ENCODE data around the gene LCE2D. TPM values are rescaled to one million over a fixed set of nuclear protein-coding genes. Genes with fewer than 3 reads are reported as not detected.

Gene LCE2D, protein sequence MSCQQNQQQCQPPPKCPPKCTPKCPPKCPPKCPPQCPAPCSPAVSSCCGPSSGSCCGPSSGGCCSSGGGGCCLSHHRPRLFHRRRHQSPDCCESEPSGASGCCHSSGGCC
- total RNA-seq (2022; extraction: Qiagen RNA extraction; ENCODE audit: low read depth): not detected in 5 replicates

GRCh38 chr1:152663098-152663497 lies at the start of gene LCE2D:
Gene LCE2D, plus strand, starts transcription at chr1:152663380. Its CDS starts 726 bp downstream, at chr1:152664106.

GRCh38 chr1:152613511-152613910 lies 49.7 kb upstream of the LCE2D start, which contains the start of gene LCE3B:
Gene LCE3B, plus strand, starts transcription at chr1:152613811. Its CDS starts 0 bp downstream, at chr1:152613811.

DNA sequence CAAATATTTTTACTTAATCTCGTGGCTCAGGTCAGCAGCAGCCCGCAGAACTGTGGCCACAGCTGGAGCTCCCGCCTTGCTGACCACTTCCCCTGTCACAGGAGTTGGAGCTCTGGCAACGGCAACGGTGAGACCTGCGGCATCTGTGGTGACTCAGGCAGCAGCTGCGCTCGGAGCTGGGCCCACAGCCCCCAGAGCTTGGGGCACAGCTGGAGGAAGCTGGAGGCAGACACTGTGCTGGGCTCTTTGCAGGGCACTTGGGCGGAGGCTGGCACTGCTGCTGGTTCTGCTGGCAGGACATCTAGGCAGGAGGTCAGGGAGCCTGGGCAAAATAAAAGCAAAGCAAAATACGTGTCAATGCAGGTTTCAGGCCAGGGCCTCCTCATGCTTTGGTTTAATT lies 40.4 kb upstream of the LCE2D start, which contains the start of gene LCE3A:
LCE3A (minus strand) TSS at position 301 of the 400 bp plus-strand sequence; CDS start at position 301, 0 bp downstream.

DNA sequence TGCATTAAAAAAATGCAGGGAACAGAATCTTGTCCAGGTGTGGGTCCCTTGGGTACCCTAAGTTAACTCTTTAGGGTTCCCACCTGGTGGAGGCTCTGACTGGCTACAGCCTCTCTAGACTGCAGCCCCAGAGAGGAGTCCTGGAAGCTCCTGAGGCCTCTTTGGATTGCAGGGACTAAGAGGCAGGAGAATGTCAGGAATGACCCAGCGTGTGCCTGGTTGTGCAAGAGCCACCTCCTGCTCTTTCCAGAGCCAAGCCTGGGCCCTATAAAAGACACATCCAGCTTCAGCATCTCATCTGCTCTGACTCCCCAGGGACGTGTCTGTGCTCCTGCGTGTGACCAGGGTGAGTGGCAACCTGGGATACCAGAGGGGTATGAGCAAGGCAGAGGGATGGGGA lies 11.8 kb downstream of the LCE2D start, which contains the start of gene LCE2C:
LCE2C (plus strand) TSS at position 297 of the 400 bp plus-strand sequence. CDS start 737 bp downstream, outside the sequence.

DNA sequence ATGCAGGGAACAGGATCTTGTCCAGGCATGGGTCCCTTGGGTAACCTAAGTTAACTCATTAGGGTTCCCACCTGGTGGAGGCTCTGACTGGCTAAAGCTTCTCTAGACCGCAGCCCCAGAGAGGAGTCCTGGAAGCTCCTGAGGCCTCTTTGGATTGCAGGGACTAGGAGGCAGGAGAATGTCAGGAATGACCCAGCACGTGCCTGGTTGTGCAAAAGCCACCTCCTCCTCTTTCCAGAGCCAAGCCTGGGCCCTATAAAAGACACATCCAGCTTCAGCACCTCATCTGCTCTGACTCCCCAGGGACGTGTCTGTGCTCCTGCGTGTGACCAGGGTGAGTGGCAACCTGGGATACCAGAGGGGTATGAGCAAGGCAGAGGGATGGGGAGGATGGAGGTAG lies 22.6 kb downstream of the LCE2D start, which contains the start of gene LCE2B:
LCE2B (plus strand) TSS at position 301 of the 400 bp plus-strand sequence. CDS start 721 bp downstream, outside the sequence.

DNA sequence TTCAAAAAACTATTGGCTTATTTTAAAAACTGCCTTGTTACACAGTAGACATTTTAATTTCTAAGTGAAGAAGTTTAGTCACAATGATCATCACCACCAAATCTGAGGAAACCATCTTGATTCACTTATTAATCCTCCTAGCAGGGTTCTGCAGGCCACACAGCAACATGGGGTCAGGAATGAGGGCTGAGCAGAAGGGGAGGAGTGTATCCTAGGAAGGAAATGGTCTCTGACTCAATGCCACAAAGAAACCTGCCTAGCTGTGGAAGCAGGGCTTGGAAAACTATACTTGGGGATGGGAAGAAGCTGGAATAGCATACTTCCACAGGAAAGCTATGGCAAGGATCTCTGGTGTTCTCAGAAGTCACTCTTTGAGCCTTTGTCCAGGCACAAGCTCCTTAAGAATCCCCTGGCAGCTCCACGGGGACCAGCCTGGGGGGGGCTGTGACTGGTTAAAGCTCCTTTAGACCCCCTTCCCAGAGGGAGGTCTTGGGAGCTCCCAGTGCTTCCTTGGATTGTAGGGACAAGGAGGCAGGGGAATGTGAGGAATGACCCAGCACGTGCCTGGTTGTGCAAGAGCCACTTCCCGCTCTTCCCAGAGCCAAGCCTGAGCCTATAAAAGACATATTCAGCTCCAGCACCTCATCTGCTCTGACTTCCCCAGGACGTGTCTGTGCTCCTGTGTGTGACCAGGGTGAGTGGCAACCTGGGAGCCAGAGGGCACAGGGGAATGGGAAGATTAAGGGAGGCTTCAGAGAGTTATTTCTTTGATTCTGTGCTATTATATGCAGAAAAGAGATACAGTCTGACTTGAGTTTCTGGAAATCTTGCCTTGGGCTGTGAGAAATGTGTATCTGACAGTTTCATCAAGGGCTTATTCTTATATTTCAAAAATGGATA lies 34.8 kb downstream of the LCE2D start, which contains the start of gene LCE2A:
LCE2A (plus strand) TSS at position 645 of the 900 bp plus-strand sequence. CDS start 557 bp downstream, outside the sequence.

DNA sequence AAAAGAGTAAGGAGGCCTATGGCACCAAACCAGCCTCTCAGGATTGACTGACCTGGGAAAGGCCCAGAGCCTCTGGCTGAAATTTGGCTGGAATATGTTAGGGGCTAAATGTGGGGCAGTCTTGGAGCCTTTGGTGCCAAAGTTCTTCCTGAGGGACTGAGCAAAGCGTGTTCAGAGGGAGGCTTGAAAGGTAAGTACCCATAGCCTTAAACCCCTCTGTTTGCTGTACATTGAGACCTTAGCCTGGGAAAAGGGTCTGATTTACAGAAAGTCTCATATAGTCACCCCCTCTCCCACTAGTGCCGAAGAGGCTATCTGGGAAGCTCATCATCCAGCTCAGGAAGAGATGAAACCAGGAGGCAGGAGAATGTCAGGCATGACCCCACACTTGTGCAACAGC lies 44.7 kb downstream of the LCE2D start, which contains the start of gene LCE4A:
LCE4A (plus strand) TSS at position 301 of the 400 bp plus-strand sequence. CDS start 916 bp downstream, outside the sequence.

Other genes with a start within 250 kb of the LCE2D start
- gene CRNN, start 249.1 kb upstream of the LCE2D start, total RNA-seq (2022; extraction: Qiagen RNA extraction; ENCODE audit: low read depth): not detected in 5 replicates
- gene LCE5A, start 152.6 kb upstream of the LCE2D start, total RNA-seq (2022; extraction: Qiagen RNA extraction; ENCODE audit: low read depth): 0.31 TPM in 1 of 5 replicates, not detected in the others
- 0.25 to 0.48 TPM (median 0.43 TPM) in 4 of 5 replicates, not detected in the other for gene CRCT1, start 148.9 kb upstream of the LCE2D start, total RNA-seq (2022; extraction: Qiagen RNA extraction; ENCODE audit: low read depth)
- gene LCE3E, start 96.6 kb upstream of the LCE2D start, total RNA-seq (2022; extraction: Qiagen RNA extraction; ENCODE audit: low read depth): not detected in 5 replicates
- 0.69 to 1.3 TPM (median 0.88 TPM) in 5 replicates for gene LCE3D, start 82.9 kb upstream of the LCE2D start, total RNA-seq (2022; extraction: Qiagen RNA extraction; ENCODE audit: low read depth)
- not detected in 5 replicates for gene LCE3C, start 63.1 kb upstream of the LCE2D start, total RNA-seq (2022; extraction: Qiagen RNA extraction; ENCODE audit: low read depth)
- not detected in 5 replicates for gene LCE3B, start 49.6 kb upstream of the LCE2D start, total RNA-seq (2022; extraction: Qiagen RNA extraction; ENCODE audit: low read depth)
- not detected in 5 replicates for gene LCE3A, start 40.3 kb upstream of the LCE2D start, total RNA-seq (2022; extraction: Qiagen RNA extraction; ENCODE audit: low read depth)
- gene LCE2C, start 11.9 kb downstream of the LCE2D start, total RNA-seq (2022; extraction: Qiagen RNA extraction; ENCODE audit: low read depth): not detected in 5 replicates
- gene LCE2B, start 22.7 kb downstream of the LCE2D start, total RNA-seq (2022; extraction: Qiagen RNA extraction; ENCODE audit: low read depth): not detected in 5 replicates
- gene LCE2A, start 35.0 kb downstream of the LCE2D start, total RNA-seq (2022; extraction: Qiagen RNA extraction; ENCODE audit: low read depth): not detected in 5 replicates
- not detected in 5 replicates for gene LCE4A, start 44.8 kb downstream of the LCE2D start, total RNA-seq (2022; extraction: Qiagen RNA extraction; ENCODE audit: low read depth)
- not detected in 5 replicates for gene KPRP, start 94.6 kb downstream of the LCE2D start, total RNA-seq (2022; extraction: Qiagen RNA extraction; ENCODE audit: low read depth)
- gene LCE1F, start 111.8 kb downstream of the LCE2D start, total RNA-seq (2022; extraction: Qiagen RNA extraction; ENCODE audit: low read depth): not detected in 5 replicates
- gene LCE1E, start 122.9 kb downstream of the LCE2D start, total RNA-seq (2022; extraction: Qiagen RNA extraction; ENCODE audit: low read depth): 0.08 TPM in 1 of 5 replicates, not detected in the others
- not detected in 5 replicates for gene LCE1D, start 133.3 kb downstream of the LCE2D start, total RNA-seq (2022; extraction: Qiagen RNA extraction; ENCODE audit: low read depth)
- gene LCE1C, start 143.3 kb downstream of the LCE2D start, total RNA-seq (2022; extraction: Qiagen RNA extraction; ENCODE audit: low read depth): not detected in 5 replicates
- not detected in 5 replicates for gene LCE1B, start 148.6 kb downstream of the LCE2D start, total RNA-seq (2022; extraction: Qiagen RNA extraction; ENCODE audit: low read depth)
- not detected in 5 replicates for gene LCE1A, start 164.1 kb downstream of the LCE2D start, total RNA-seq (2022; extraction: Qiagen RNA extraction; ENCODE audit: low read depth)
- not detected in 5 replicates for gene LCE6A, start 179.5 kb downstream of the LCE2D start, total RNA-seq (2022; extraction: Qiagen RNA extraction; ENCODE audit: low read depth)
- not detected in 5 replicates for gene LCE7A, start 196.6 kb downstream of the LCE2D start, total RNA-seq (2022; extraction: Qiagen RNA extraction; ENCODE audit: low read depth)
- not detected in 5 replicates for gene SMCP, start 214.9 kb downstream of the LCE2D start, total RNA-seq (2022; extraction: Qiagen RNA extraction; ENCODE audit: low read depth)
- 0.04 to 0.07 TPM in 2 of 5 replicates, not detected in the others for gene IVL, start 245.2 kb downstream of the LCE2D start, total RNA-seq (2022; extraction: Qiagen RNA extraction; ENCODE audit: low read depth)